Choroid plexus epithelial cell (primary cell): ENCODE data around the gene FAM78B.

Experiments used
- DNase-seq: peaks from one replicate; pipeline ENCODE4 v3.0.0-alpha.2; 2010; ENCODE audit warnings: low read depth
- H3K4me3 ChIP-seq: 2 replicates; pipeline ENCODE4 v1.5.1; 2011; ENCODE audit warnings: low read depth, mild to moderate bottlenecking, control low read depth, low read length, moderate library complexity
- CTCF ChIP-seq: conservative IDR thresholded peaks from 2 replicates; pipeline ENCODE4 v1.5.1; 2011; ENCODE audit warnings: low read depth, mild to moderate bottlenecking, control low read depth, inconsistent platforms, low read length, moderate library complexity

Gene FAM78B

GRCh38 chr1:166136699-166137401 is 30.0 kb downstream of the FAM78B start:
- H3K4me3 ChIP-seq = no peak overlapping the region
- no peak for TF ChIP-seq CTCF
- DNase-seq = no peak

DNA sequence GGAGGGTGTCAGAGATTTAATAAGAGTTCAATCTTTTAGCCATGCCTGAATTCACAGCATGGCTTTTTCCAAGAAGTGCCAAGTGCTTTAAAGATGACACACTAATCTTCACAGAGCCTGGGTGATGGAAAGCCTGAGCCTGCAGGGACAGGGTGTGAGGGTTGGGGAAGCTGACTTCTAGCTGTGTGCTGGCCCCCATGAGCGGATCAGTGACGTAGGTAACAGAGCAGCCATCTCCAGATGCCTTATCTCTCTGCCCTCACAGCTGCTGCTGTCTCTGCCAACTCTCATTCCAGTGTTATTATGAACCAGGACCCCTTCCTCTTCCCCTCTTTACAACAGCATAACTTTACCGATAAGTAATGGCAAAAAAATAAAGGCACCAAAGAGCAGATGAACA is 30.6 kb downstream of the FAM78B start:
- no peak for TF ChIP-seq CTCF
- DNase-seq = no peak
- no peak overlapping the region for H3K4me3 ChIP-seq

- H3K4me3 ChIP-seq = no peak overlapping the region
- no peak for DNase-seq
- TF ChIP-seq CTCF = no peak
These were observed 32.9 kb downstream of the FAM78B start for GRCh38 chr1:166133857-166134256.

- no peak for TF ChIP-seq CTCF
- DNase-seq = peak; percentile 3
These were observed 33.4 kb downstream of the FAM78B start for GRCh38 chr1:166133276-166133841.

GRCh38 chr1:166132496-166132895 is 34.3 kb downstream of the FAM78B start:
- H3K4me3 ChIP-seq = no peak overlapping the region
- TF ChIP-seq CTCF = no peak
- DNase-seq = no peak

More at GRCh38 chr1:166133276-166133841, 33.4 kb downstream of the FAM78B start:
- no peak overlapping the region for H3K4me3 ChIP-seq

DNA sequence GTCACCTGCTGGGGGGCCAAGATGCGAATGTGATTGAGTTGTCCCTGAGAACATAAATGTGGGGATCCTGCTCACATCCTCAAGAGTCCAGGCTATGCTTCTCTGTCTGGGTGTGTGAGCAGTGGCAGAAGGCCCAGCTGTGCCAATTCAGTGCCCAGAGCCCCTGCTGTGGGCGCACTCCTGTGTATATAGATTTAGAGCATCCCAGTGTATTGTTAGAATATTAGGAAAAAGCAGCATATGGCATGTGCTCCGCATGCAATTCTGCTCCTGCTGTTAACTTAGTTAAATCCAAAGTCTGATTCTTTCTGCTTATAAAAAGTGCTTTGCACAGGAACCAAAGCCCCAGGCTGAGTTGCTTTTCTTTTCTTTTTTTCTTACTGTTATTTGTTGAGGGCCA is 37.8 kb downstream of the FAM78B start:
- no peak for TF ChIP-seq CTCF
- H3K4me3 ChIP-seq = no peak overlapping the region
- no peak for DNase-seq

- no peak overlapping the region for H3K4me3 ChIP-seq
- no peak for DNase-seq
- TF ChIP-seq CTCF = no peak
These were observed 38.6 kb downstream of the FAM78B start for GRCh38 chr1:166128195-166128594.
